ENCODE data around the gene TMEFF2. TPM values are rescaled to one million over a fixed set of nuclear protein-coding genes. Genes with fewer than 3 reads are reported as not detected.
A peak's percentile ranks its signal among the peaks of the same experiment; 100 is the strongest.
"Not testable (repeated sequence)": the region's sequence is repeated elsewhere in the genome, so short reads cannot be mapped to it uniquely, and the experiment has no call there.

TMEFF2 gene
- total RNA-seq, 1 donor from 2014 or later = not detected

GRCh38 chr2:192184349-192184748 is 10.4 kb downstream of the TMEFF2 start:
- DNase-seq (ENCODE audit: low read depth, low spot score) = no peak

- no peak for DNase-seq (ENCODE audit: low read depth, low spot score)
These were observed 11.4 kb downstream of the TMEFF2 start for GRCh38 chr2:192183296-192183695.

GRCh38 chr2:192166946-192167345 is 27.8 kb downstream of the TMEFF2 start:
- no peak for DNase-seq (ENCODE audit: low read depth, low spot score)

- DNase-seq (ENCODE audit: low read depth, low spot score) = no peak
These were observed 28.9 kb downstream of the TMEFF2 start for GRCh38 chr2:192165842-192166241.

- DNase-seq (ENCODE audit: low read depth, low spot score) = peak; percentile 58
These were observed 32.2 kb downstream of the TMEFF2 start for GRCh38 chr2:192162392-192163042.

- no peak for DNase-seq (ENCODE audit: low read depth, low spot score)
These were observed 33.0 kb downstream of the TMEFF2 start for GRCh38 chr2:192161656-192162290.

GRCh38 chr2:192159736-192160135 is 35.0 kb downstream of the TMEFF2 start:
- DNase-seq (ENCODE audit: low read depth, low spot score) = no peak

GRCh38 chr2:192159208-192159607 is 35.5 kb downstream of the TMEFF2 start:
- DNase-seq (ENCODE audit: low read depth, low spot score) = no peak

- DNase-seq (ENCODE audit: low read depth, low spot score) = no peak
These were observed 37.0 kb downstream of the TMEFF2 start for GRCh38 chr2:192157776-192158175.

GRCh38 chr2:192155511-192156118 is 39.1 kb downstream of the TMEFF2 start:
- DNase-seq (ENCODE audit: low read depth, low spot score) = no peak

GRCh38 chr2:192153561-192153960 is 41.2 kb downstream of the TMEFF2 start:
- no peak for DNase-seq (ENCODE audit: low read depth, low spot score)

GRCh38 chr2:192151853-192152252 is 42.9 kb downstream of the TMEFF2 start:
- no peak for DNase-seq (ENCODE audit: low read depth, low spot score)

- DNase-seq (ENCODE audit: low read depth, low spot score) = no peak
These were observed 44.6 kb downstream of the TMEFF2 start for GRCh38 chr2:192150166-192150565.

GRCh38 chr2:192148620-192149321 is 46.0 kb downstream of the TMEFF2 start:
- DNase-seq (ENCODE audit: low read depth, low spot score) = no peak

GRCh38 chr2:192148241-192148619 is 46.5 kb downstream of the TMEFF2 start:
- DNase-seq (ENCODE audit: low read depth, low spot score) = no peak

- no peak for DNase-seq (ENCODE audit: low read depth, low spot score)
These were observed 48.4 kb downstream of the TMEFF2 start for GRCh38 chr2:192146069-192147015.

GRCh38 chr2:192145496-192145895 is 49.2 kb downstream of the TMEFF2 start:
- DNase-seq (ENCODE audit: low read depth, low spot score) = no peak

GRCh38 chr2:192140236-192140839 is 54.4 kb downstream of the TMEFF2 start:
- no peak for DNase-seq (ENCODE audit: low read depth, low spot score)

GRCh38 chr2:192139813-192140212 is 54.9 kb downstream of the TMEFF2 start:
- DNase-seq (ENCODE audit: low read depth, low spot score) = no peak

- DNase-seq (ENCODE audit: low read depth, low spot score) = no peak
These were observed 57.3 kb downstream of the TMEFF2 start for GRCh38 chr2:192137451-192137850.

GRCh38 chr2:192132604-192133003 is 62.1 kb downstream of the TMEFF2 start:
- not testable (repeated sequence) for DNase-seq (ENCODE audit: low read depth, low spot score)

All from pulmonary artery endothelial cell (primary cell).